ENCODE measurements around the gene NCOA6.
A peak's percentile ranks its signal among the peaks of the same experiment; 100 is the strongest.

NCOA6 gene

DNA sequence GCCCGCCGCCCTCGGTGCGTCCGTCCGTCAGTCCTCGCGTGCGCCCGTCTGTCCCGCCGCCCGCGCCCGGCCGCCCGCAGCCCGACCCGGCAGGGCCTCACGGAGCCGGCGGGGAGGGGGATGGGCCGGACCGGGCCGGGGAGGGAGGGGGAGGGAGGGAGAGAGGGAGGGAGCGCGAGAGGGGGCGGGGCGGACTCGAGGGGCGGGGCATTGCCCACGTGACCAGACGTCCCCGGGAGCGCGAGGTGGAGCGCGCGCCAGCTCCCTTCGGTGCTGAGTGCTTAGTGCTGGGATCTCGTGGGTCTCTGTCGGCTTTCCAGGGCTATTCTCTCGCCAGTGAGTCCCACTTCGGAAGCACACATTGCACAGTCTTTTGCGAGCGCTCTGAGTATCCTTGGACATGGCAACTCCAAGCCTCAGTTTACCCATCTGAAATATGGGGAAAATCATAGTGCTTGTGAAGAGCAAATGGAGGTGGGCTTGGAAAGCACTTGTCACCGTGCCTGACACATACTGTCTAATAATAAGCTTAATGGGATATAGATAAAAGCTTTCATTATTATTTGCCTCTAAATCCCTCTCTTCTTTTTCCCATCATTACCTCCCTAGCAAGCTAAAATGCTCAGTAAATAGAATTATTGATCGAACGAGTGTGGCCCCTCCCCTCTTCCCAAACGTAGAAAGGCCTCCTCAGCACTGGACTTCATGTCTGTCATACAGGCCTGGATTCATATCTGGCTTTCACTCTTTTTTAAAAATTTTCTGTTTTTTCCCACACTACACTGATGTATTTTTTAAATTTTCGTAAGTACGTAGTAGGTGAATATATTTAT, at the start of gene NCOA6:
NCOA6 (minus strand) TSS at position 122 of the 833 bp plus-strand sequence. CDS start 43,296 bp downstream, outside the sequence.
- DNase-seq, result peak; percentile 93

DNA sequence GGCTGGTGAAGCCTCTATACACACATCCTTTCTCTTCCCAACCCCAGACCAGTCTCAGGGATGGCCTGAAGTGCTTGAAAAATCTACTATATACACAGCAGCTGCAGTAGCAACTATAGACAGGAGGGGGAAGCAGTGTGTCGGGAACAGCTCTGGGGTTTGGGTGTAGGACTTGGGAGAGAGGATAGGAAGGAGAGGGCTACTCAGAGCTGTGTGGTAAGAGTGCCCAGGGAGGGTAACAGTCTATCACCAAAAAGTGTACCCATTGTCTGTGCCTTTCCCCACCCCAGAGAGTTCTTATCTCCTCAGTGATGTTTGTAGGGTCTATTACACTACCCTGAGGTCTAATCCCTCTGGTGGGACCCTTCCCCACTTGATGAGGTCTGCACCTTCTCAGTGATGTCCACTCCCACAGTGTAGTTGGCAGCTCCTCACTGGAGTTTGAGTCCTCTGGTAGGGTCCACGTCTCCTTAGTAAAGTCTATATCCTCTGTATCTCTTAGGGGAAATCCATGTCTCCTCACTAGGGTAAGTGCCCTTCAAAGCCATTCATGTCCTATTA, 48.7 kb upstream of the NCOA6 start:
- DNase-seq, result peak; percentile 41

DNA sequence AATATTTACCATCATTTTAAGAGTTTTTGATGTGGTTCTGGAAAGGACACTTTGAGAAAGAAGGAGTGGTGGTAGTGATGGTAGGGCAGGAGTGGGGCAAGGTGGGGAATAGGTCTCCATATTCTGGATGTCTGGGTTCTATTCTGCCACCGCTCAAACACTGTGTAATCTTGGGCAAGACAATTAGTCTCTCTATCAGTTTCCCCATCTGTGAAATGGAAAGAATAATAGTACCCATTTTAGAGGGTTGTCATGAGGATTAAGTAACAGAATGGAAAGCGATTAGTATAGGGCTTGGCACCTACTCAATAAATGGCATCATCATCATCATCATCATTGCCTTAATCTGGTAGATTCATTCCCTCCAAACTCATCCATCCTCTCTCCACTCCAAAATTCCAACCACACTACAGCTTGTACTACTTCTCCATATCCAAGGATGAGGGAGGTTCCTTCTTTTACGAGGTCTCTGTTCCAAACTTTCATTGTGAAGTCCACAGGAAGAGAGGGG, 48.2 kb upstream of the NCOA6 start:
- DNase-seq, result no peak

DNA sequence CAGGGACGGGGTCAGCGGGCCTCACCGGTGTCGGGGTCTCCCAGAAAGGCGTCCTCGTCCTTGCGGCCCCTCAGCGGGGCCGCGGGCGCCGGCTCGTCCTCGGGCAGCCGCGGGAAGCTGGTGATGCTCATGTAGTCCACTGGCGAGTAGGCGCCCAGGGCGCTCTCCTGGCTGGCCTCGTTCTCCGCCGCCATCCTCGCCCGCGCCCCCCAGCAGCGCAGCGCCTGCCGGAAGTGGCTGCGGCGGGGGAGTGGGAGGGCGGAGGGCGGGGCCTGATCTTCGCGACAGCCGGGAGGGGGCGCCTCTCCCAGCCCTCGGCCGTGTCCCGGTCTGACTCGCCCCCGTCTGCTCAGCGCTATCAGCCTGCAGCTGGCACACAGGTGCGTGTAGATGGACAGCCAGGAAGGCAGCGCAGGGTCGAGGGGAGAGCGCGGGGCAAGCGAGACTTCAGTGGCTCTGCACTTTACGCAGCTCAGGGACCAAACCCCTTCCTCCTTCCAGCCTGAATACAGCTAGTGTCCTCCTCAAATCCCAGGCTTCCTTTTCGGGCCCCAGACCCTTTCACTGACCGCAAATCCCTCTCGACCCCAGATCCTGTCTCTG, 47.3 kb upstream of the NCOA6 start, which contains the start of gene GGT7:
GGT7 (minus strand) TSS at position 235 of the 603 bp plus-strand sequence; CDS start at position 194, 41 bp downstream.
- DNase-seq, result peak; percentile 89

DNA sequence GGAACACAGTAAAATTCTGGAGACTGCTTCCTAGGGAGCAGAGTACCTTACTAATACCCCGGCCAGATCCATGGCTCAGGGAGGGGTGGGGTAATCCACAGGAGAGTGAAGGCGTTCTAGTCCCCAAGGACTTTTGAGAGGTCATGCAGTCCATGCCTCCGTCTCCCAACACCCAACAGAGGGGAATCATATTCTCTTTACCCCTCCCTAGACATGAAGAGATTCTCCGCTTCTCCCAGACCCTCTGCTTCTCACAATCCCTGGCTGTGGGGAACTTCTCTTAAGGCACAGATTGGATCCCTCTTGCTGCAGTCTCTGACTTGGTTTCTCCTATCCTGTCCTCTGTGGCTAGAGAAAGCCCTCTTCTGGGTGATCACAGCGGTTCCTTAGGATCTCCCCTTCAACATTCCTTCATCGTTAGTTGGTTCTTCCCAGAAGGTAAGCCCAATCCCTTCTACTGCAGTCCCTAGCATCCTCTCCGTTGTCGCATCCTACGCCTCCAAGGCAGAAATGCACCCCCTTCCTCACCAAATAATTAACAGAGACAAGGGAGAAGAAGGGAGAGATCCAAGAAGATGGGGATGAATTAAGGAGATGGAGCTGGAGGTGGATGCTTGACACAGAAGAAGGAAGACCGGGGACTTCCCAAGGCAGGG, 46.6 kb upstream of the NCOA6 start:
- no peak for DNase-seq

DNA sequence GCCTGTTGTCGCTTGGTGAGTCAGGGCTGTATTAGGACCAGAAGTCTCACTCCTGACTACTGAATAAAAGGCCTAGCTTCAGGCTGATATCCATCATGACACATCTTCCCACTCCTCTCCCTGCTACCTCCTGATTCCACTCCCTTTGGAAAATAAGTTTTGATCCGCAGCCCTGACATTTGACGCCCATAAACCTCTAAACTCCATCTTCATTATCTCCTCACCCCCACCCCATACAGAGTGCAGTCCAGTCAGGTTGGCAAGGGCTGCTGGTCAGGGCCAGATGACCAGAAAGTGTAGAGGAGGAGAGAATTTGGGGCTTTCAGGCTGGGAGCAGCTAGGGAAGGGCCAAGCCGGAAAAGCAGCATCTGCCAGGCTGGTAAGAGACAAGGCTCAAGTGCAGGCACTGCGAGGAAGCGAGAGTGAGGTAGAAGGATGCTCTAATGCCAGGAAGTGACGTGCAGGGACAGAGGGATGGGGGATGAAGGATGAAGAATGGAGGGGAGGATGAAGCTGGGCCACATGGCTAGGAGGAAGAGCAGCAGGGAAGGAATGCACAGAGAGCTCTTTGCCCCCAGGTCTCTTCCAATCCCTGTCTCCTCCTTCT, 46.0 kb upstream of the NCOA6 start:
- DNase-seq, result no peak

DNA sequence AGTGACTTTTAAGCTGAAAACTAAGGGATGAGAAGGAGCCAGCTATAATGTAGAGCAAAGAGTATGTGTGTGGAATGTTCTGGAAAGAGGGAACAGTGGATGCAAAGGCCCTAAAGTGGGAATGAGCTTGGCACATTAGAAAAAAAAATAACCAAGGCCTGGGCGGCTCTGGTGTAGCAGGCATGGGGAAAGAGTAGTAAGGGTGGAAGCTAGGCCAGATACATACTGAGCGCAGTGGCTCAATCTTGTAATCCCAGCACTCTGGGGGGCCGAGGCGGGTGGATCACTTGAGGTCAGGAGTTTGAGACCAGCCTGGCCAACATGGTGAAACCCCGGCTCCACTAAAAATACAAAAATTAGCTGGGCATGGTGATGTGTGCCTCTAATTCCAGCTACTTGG, 38.8 kb upstream of the NCOA6 start:
- no peak for DNase-seq

DNA sequence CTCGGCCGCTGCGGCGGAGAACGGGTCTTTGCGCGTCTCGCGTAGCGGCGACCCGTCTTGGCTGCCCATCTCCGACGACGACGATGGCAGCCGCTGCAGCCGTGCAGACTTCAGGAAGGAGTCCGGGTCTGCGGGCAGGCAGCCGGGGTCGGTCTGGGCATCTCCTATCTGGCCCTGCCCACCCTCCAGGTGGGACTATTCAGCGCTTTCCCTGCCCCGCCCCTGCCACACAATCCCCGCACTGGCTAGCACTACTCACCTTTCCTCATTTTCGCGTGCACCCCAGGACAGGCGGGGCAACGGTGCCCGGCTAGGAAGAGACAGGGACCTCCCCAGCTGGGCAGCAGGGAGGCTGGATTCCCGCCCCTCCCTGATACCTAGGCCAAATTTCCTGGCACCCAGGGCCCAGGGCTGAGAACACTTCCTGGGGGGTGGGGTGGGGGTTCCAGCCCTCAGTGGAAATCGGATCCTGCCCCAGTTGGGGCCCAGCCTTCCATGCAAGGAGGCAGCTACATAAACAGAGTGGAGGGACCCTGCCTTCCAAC, 38.0 kb upstream of the NCOA6 start:
- DNase-seq, result no peak

DNA sequence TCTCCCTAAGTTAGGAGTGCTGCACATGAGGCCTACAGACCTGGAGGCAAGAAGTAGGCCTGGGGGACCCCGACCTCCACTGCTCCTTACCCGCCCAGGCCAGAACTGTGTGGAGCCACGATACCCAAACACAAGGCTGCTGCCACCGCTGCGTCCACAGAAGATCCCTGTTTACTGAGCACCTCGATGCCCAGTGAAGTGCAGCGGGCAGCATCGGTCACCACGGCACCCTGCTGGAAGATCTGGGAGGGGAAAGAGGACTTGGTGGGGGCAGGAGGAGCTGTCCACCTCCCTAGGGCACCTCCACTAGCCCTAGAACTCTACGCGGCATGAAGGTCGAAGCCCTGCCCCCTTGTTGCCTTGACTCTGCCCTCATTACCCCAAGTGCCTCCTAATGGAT, 37.3 kb upstream of the NCOA6 start:
- DNase-seq, result no peak

DNA sequence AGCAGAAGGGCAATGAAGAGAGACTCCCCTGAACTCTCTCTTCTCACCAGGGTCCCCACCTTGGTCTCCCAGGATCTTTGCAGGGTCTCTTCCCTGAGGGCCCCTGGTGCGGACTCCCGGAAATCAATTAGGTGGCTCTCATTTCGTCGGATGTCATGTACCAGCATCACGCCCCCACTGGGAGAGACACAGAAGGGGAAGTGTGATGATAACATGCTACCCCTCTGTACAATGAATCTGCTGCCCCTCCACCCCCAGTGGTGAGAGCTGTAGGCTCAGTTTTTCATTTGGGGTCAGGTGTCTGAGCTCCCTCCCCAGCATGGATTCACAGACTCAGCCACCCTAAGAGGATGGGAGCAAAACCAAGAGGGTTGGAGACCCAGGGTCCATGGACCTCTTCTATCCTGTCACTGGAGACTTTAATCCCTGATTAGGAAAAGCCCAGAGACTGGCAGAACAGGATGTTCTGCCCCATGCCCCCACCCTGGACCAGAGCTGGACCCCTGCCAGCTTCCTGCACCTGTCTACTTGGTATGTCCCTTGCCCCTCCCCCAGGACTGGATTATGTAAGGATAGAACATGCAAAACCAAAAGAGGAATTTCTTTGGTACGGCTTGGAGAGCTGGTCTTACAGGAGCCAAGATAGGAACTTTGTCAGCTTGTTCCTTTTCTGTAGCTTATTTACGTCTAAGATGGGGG, 36.1 kb upstream of the NCOA6 start:
- no peak for DNase-seq

DNA sequence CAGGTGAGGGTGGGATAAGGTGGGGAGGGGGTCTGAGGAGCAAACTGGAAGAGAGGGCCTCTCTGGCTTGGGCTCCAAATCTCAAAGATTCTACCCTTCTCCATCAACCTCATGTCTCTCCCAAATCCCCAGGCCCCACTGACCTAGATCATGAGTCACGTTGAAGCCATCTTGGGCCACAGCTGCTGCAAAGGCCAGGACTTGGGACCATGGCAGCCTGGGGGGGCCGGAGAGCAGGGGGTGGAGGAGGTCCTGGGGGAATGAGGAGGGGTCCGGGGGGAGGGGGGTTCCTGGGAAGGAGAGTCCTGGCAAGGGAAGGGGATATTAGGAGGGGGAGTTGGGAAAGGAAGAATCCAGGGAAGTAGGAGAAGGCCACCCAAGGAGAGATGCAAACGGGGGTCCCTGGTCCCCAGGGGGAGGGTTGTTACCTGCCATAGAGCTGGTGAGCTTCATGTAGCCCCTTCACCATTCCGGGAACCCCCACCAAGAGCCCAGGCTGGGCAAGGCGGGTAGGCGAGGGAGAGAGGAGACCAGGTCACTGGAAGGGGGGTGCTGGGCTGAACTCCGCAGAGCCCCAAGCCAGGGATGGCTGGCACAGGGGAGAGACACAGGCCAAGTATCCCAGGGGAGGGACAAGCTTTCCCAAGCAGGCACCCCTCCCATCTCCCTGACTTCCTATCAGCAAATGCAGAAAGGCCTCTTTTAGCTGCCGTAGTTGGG, 34.5 kb upstream of the NCOA6 start:
- no peak for DNase-seq

DNA sequence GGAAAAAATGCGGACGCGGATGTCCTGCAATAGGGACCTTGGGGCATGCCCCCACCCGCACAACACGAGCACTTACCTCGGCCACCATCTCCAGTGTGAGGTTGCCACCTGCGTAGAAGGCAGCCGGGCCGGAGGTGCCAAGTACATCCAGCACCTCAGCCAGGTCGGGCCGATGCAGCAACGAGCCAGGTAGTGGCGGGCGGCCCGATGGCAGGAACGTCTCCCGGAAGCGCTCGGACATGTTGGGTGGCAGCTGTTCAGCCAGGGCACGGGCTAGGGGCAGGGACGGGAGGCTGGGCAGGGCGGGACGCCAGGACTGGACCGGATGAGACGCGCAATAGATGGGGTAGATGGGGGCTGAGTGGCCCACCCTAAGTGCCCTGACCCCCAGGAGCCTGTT, 33.9 kb upstream of the NCOA6 start:
- DNase-seq, result no peak

DNA sequence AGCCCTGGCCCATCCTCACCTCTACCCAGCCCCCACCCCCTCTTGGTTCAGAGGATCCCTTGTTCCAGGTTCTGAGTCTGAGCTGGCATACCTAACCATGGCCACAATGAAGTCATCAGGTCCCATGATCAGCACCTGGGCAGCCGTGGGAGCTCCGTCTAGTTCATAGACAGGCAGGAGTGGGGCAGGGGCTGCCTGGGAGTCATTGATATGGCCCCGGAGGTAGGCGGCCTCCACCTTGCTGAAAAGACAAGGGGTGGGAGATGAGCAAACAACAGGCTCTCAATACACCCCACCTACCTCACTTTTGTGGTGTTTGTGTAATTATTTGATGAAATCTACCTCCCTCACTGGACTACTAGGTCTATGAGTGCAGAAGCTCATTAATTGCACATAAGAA, 26.8 kb upstream of the NCOA6 start:
- no peak for DNase-seq

DNA sequence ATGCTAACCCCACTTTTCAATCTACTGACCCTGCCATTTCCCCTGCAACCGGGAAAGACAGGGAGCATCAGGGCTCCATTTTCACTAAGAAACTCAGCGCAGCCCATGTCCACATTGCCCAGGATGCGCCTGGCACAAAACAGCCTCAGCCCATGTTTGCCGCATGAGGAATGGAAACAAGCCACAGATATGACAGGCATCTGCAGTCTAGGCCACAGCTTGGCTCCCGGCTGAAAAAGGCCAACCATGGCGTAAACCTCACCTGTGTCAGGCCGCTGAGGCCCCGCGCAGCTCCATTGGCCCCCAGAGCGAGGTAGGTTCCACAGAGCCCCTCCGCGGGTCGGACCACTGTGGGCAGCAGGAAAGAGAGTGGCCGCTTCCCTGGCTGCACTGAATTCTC, 25.5 kb upstream of the NCOA6 start:
- no peak for DNase-seq

DNA sequence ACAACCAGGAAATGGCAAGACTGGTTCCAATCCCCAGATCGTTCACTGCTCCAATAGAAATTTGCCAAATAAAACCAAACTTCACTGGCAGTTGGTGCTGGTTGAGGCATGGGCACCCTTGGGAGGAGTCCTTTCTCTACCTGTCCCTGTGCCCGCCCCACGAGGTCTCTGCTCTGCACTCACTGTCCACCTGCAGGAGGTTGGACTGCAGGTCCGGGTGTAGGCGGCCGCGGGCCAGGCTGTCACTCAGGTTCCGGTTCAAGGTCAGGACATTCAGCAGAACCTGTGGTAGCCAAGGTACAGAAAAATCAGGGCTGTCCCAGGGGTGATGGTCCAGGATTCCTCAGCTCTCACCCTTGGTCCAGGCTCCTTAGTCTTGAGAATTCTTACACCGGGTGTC, 24.3 kb upstream of the NCOA6 start:
- no peak for DNase-seq

DNA sequence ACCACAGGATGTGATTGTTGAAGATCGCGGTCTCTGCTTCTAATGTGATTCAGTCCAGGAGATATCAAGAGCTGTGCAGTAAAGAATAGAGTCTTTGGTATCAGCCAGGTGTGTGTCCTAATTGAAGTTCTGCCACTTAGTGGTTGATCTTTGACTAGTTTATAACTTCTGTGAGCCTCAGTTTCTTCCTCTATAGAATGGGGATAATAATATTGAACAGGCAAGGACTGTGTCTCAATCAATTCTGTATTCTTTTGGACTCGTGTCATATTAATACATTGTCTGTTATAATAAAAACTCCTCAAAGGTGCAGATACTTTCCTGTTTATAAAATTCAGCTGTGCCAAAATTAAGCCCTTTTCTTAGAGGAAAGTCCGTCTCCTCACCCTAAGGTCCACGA, 23.1 kb upstream of the NCOA6 start:
- DNase-seq, result no peak

DNA sequence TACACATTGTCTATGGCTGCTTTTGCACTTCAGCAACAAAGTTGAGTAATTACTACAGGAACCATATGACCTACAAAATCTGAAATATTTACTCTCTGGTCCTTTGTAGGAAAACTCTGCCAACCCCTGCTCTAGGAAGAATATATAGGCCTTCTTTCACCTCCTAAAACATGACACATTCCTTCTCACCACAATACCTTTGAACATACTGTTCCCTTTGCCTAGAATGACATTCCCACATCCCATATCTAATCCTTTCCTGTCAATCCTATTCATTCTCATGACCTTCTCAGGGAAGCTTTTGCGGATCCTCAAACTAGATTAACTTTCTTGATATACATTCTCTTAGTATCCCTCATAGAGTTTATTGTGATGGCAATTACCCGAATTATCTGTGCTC, 18.0 kb upstream of the NCOA6 start:
- no peak for DNase-seq

DNA sequence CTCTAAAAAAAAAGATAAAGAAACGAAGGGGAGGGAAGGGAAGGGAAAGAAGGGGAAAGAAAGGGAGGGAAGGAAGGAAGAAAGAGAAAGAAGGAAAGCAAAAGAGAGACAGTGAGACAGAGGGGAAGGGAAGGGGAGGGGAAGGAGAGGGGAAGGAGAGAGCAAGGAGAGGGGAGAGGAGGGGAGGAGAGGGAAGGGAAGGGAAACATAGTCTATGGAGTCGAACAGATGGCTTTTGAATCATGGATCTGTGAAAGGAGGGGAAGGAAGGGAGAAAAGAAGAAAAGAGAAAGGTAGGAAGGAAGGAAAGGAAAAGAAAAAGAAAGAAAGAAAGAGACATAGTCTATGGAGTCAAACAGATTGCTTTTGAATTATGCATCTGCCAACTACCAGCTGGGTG, 16.7 kb upstream of the NCOA6 start:
- no peak for DNase-seq

DNA sequence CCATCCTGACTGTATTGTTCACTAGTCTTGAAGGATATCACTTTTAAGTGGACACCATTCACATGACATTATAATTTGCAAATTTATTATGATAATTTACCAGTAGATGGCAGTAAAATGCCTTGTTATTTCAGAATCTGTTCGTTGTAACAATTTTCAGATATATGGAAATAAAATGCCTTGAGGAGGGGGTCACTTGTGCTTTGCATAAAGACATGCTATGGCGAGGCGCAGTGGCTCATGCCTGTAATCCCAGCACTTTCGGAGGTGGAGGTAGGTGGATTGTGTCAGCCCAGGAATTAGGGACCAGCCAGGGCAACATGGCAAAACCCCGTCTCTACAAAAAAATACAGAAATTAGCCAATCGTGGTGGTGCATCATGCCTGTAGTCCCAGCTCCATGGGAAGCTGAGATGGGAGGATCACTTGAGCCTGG, 9.0 kb upstream of the NCOA6 start:
- no peak for DNase-seq

DNA sequence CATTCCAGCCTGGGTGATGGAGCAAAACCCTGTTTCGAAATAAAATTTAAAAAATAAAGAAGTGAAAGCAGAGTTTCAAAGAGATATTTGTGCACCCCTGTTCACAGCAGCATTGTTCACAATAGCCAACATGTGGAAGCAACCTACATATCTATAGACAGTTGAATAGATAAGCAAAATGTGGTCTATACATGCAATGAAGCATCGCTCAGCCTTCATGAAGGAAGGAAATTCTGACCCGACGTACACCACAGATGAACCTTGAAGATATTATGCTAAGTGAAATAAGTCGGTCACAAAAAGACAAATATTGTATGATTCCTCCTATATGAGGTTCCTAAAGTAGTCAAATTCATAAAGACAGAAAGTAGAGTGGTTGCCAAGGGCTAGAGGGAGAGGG, 6.5 kb upstream of the NCOA6 start:
- DNase-seq, result no peak

DNA sequence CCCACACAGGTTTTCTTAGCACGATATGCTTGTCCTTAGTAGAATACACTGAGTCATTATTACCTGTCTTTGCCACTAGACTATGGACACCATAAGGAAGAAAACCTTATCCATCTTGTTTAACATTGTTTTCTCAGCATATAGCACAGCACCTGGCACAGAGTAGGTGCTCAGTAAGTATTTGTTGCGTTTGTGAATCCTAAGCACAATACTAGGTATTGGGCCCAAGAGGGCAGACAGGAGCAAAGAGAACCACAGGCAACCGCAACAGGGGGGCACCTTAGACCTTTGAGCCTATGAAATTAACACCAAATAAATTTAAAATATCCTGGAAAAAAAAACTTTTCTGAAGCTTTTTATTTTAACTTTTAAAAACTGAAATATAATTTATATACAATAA, 3.7 kb upstream of the NCOA6 start:
- no peak for DNase-seq

All from stimulated activated CD4-positive, alpha-beta T cell treated with anti-CD3 and anti-CD28 coated beads, Interleukin-12 subunit alpha, Interleukin-12 subunit beta, amount 100 ng/mL, for 4 hours (primary cell).